B cell (primary cell): ENCODE measurements around the gene MYO6.

Experiments
- EZH2 ChIP-seq: IDR thresholded peaks from 2 replicates; pipeline ENCODE4 v1.6.1; 2012; ENCODE audit warnings: borderline replicate concordance, low read depth, mild to moderate bottlenecking, moderate library complexity, low read length; ENCODE audit not compliant: insufficient read depth, poor library complexity, severe bottlenecking
- TF ChIP-seq, protein P1 (sequence below): fragments of 200-600 bp; IDR thresholded peaks from one replicate; pipeline ENCODE4 v1.8.0; 2022; ENCODE audit warnings: antibody characterized with exemption, mild to moderate bottlenecking

DNA sequence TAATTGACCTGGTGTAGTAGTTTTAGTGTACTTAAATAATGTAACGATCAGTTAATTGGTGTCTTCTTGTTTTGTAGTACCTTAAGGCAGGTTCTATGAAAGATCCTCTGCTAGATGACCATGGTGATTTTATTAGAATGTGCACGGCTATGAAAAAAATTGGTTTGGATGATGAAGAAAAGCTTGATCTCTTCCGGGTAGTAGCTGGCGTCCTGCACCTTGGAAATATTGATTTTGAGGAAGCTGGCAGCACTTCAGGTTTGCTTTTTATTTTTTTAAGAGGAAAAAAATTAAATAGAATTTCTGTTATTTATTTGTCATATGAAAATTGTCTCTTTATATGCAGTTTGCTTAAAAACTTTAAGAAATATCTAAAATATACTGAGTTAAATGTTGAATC is 99.2 kb downstream of the MYO6 start:
- TF ChIP-seq, protein P1, sequence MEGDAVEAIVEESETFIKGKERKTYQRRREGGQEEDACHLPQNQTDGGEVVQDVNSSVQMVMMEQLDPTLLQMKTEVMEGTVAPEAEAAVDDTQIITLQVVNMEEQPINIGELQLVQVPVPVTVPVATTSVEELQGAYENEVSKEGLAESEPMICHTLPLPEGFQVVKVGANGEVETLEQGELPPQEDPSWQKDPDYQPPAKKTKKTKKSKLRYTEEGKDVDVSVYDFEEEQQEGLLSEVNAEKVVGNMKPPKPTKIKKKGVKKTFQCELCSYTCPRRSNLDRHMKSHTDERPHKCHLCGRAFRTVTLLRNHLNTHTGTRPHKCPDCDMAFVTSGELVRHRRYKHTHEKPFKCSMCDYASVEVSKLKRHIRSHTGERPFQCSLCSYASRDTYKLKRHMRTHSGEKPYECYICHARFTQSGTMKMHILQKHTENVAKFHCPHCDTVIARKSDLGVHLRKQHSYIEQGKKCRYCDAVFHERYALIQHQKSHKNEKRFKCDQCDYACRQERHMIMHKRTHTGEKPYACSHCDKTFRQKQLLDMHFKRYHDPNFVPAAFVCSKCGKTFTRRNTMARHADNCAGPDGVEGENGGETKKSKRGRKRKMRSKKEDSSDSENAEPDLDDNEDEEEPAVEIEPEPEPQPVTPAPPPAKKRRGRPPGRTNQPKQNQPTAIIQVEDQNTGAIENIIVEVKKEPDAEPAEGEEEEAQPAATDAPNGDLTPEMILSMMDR, result no peak
- no peak for TF ChIP-seq EZH2
